Measurements from ENCODE around the gene SRD5A1.

GRCh38 chr5:6705959-6706358 is 72.7 kb downstream of the SRD5A1 start:
- TF ChIP-seq CTCF (conservative IDR thresholded peaks at IDR 0.05) (no peak), EZH2 (IDR thresholded peaks at IDR 0.05; ENCODE audit: low read depth) (no peak)
